Mesodermal cell (in vitro differentiated cells): ENCODE measurements around the gene OXTR.

Experiments
- H3K27ac ChIP-seq: 2 replicates; pipeline ENCODE4 v1.7.0; 2013; ENCODE audit warnings: mild to moderate bottlenecking, low read depth, low read length, moderate library complexity; ENCODE audit not compliant: severe bottlenecking
- H3K36me3 ChIP-seq: 2 replicates; pipeline ENCODE4 v1.7.1; 2013; ENCODE audit warnings: mild to moderate bottlenecking, low read length, moderate library complexity; ENCODE audit not compliant: control insufficient read depth, insufficient read depth
- H3K4me1 ChIP-seq: one replicate; pipeline ENCODE4 v1.7.1; 2013; ENCODE audit warnings: mild to moderate bottlenecking, low read length; ENCODE audit not compliant: insufficient read depth, control insufficient read depth, poor library complexity, severe bottlenecking
- H3K4me3 ChIP-seq: 2 replicates; pipeline ENCODE4 v1.7.0; 2013; ENCODE audit warnings: low read length, control low read depth, mild to moderate bottlenecking; ENCODE audit not compliant: insufficient read depth, poor library complexity, severe bottlenecking; ENCODE audit errors: extremely low read depth
- H3K9me3 ChIP-seq: 2 replicates; pipeline ENCODE4 v1.7.1; 2013; ENCODE audit warnings: mild to moderate bottlenecking, low read length, moderate library complexity; ENCODE audit not compliant: control insufficient read depth
- WGBS, 2 experiments: methylation state at CpG; one replicate each; pipeline ENCODE4 v1.1.5; 2013; ENCODE audit warnings: missing lambda C conversion rate in 2 of 2; ENCODE audit not compliant: insufficient coverage in 2 of 2; 5-methylcytosine and 5-hydroxymethylcytosine counted together

OXTR gene

DNA sequence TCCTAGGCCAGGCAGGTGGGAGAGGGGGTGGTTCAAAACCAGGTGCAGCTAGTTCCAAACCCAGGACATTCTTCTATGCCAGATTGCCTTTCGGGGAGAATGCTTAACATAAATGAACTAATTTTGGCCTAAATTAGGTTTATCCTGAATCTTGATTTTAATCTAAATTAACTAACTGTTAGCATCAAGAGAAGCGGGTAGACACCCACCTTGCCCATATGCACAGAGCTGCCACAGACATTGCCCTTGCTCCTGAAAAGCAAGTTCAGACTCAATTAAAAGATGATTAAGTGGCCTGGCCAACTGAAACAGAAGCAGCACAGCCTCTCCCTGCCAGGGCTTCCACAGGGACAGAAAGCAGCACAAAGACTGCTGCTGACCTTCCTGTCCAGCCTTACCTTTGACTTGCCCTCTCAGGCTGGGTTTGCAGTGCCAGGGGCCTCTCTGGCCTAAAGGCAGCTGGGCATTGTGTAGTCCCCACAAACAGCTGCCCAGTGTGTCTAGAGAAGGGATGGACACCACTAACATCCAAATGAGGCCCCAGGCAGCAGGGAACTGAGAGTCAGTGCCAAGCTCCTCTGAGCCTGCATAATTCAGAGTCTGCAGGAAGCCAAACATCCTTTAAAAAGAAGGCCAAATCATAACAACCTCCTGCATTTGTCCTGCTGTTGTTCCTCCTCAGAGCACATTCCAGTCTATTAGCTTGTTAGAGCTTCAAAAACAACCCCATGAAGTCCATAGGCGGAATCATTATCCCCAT, 15.4 kb upstream of the OXTR start:
- H3K4me3 ChIP-seq, result no peak overlapping the region
- H3K4me1 ChIP-seq, result no peaks in the 10 kb centered on the region
- 86 to 90% methylated on average over 2 of the region's 3 CpGs for WGBS, 2 experiments
- no peak overlapping the region for H3K27ac ChIP-seq
- peaks cover 4% of the 10 kb centered on the region for H3K9me3 ChIP-seq
- H3K36me3 ChIP-seq, result no peaks in the 10 kb centered on the region

DNA sequence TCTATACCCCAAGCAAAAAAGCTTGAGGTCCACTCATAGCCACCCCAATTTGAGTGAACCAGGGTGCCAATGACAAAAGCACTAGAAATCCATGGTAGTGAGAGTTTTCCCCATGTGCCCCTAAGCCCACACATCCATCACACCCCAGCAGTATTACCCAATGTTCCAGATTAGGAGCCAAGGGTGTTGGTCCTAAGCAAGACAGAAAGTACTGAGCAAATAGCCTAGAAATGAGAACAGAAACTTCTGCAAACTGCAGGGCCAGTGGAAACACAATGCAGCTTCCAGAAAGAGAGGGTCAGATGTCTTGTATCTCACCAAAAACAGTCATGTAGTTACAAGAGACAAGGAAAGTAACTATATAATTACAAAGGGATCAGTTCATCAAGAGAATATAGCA, 10.9 kb upstream of the OXTR start:
- no peak overlapping the region for H3K4me3 ChIP-seq
- H3K9me3 ChIP-seq, result no peaks in the 10 kb centered on the region
- H3K27ac ChIP-seq, result no peak overlapping the region
- H3K4me1 ChIP-seq, result no peaks in the 10 kb centered on the region
- no peaks in the 10 kb centered on the region for H3K36me3 ChIP-seq

DNA sequence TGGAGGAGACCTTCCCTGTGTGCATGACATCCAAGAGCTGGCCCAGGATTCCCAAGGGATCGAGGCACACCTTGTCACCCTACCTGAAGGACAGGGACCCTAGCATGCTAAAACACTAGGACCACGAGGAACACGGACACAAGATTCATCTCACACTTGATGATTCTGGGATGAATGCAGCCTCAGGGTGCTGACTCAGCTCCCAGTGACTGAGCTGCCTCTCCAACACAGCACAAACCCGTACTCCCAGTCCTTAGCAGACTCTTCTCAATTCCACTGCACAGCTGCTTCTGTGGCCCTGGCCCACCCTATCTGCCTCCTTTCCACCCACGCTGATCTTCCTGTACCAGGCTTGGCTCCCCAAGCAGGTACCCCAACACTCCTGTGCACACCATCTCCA, 9.1 kb upstream of the OXTR start:
- no peaks in the 10 kb centered on the region for H3K36me3 ChIP-seq
- H3K27ac ChIP-seq, result no peak overlapping the region
- no peaks in the 10 kb centered on the region for H3K9me3 ChIP-seq
- 91 to 92% methylated on average over 5 of the region's 5 CpGs for WGBS, 2 experiments
- H3K4me3 ChIP-seq, result no peak overlapping the region
- H3K4me1 ChIP-seq, result no peaks in the 10 kb centered on the region

DNA sequence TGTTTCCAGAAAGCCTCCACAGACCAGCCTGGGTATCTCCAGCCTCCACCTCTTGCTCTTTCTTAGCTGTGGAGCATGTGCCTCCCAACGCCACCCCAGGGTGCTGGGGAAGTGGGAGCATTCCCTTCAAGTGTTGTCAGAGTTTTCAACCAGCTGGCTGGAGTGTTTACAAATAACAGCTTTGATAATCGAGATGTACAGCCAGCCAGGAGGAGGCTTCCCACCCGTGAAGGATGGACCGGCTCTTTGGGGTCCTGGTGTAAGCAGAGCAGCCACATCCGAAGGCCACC, 8.5 kb upstream of the OXTR start:
- no peaks in the 10 kb centered on the region for H3K4me1 ChIP-seq
- H3K4me3 ChIP-seq, result no peak overlapping the region
- H3K9me3 ChIP-seq, result no peaks in the 10 kb centered on the region
- 65 to 94% methylated on average over 3 to 5 of the region's 5 CpGs for WGBS, 2 experiments
- H3K27ac ChIP-seq, result no peak overlapping the region
- H3K36me3 ChIP-seq, result no peaks in the 10 kb centered on the region

DNA sequence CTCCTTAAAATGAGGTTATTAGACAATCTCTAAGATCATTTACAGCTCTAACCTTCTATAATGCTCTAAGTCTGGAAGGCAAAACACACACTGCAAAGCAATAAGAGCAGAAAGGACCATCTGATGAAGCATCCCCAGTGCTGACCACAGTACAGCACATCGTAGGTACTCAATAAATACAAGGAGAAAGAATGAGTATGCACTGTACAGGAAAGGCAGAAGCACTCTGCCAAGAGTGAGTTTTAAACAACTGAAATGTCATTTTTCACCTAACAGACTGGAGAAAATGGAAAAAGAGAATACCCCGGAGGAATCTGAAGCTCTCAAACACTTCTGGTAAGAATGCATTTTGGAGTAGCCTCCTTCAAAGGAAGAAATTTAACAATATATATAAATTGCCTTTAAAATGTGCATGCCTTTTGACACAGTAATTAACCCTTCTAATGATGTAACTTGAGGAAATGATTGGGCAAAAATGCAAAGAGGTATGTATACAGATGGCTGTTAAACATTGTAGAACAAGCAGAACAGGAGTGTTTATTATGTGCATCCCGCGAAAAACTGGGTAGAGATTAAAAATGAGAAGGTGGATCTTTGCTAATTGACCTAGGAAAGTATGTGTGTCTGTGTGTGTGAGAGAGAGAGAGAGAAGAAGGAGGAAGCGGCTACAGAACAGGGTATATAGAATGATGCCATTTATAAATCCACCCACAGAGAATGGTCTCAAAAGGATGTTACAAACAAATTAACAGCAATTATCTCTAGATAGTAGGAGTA, 8.0 kb upstream of the OXTR start:
- Histone ChIP-seq H3K4me3 (no peak overlapping the region), H3K27ac (no peak overlapping the region), H3K36me3 (no peaks in the 10 kb centered on the region), H3K4me1 (no peaks in the 10 kb centered on the region), H3K9me3 (no peaks in the 10 kb centered on the region)
- 79 to 91% methylated on average over 2 of the region's 5 CpGs for WGBS, 2 experiments

DNA sequence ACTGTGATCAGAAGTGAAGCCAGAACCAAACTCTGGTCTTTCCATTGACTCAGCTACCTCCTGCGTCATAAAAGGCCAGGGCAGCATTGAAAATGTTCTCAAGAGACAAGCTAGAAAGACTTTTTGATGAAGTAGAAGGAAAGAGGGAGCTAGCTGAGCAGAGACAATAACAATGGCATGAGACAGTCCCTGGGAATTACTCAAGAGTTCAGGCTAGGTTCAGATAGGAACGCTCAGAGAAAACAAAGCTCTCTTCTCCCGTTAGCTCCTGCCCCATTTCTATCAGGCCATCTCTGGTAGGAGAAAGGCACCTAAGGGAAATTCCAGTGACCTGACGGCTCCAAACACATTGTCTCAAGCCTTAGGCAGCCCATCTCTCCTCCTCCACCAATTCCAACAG, 7.0 kb upstream of the OXTR start:
- H3K9me3 ChIP-seq, result no peaks in the 10 kb centered on the region
- H3K27ac ChIP-seq, result no peak overlapping the region
- H3K36me3 ChIP-seq, result no peaks in the 10 kb centered on the region
- WGBS, 2 experiments, result 78 to 79% methylated on average over 4 of the region's 4 CpGs
- no peaks in the 10 kb centered on the region for H3K4me1 ChIP-seq
- no peak overlapping the region for H3K4me3 ChIP-seq

DNA sequence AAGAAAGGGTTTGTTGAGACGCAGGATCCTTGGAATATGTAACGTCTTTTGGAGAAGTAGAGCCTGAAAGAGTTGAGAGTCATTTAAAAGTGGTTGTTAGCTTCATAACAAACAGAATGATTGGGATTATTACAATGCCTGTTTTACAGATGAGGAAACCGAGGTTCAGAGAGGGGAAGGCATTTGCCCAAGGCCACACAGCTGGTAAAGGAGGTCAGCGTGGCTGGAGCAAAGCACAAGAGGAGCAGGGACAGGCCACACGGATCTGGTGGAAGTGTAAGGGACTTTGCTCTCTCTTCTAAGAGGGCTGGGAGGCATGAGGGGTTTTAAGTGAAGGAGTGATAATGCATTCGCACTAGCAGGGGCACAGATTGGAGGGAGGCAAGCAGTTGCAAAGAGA, 6.2 kb upstream of the OXTR start:
- WGBS, 2 experiments, result 91% methylated on average over 6 of the region's 6 CpGs
- Histone ChIP-seq H3K9me3 (no peaks in the 10 kb centered on the region), H3K4me1 (no peaks in the 10 kb centered on the region), H3K27ac (no peak overlapping the region), H3K36me3 (no peaks in the 10 kb centered on the region), H3K4me3 (no peak overlapping the region)

DNA sequence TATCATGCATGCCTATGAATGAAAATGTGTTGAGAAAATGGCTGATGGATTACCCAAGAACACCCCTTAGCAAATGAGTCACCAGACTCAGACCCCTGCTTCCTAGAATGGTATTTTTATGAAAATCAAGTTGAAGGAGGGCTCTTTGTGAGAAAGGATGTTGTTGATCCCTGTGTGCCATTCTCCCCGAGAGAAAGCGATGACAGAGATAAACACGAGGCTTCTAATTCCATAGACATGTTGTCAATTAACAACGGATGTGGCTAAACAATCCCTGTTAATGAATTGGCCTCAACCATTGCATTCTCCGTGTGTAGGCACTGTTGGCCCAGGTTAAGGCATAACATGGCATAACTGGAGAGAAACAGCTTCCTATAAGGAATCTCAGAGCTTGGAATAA, 5.8 kb upstream of the OXTR start:
- H3K4me1 ChIP-seq, result no peaks in the 10 kb centered on the region
- no peak overlapping the region for H3K27ac ChIP-seq
- no peaks in the 10 kb centered on the region for H3K36me3 ChIP-seq
- no peaks in the 10 kb centered on the region for H3K9me3 ChIP-seq
- WGBS, 2 experiments, result 80 to 81% methylated on average over 5 of the region's 5 CpGs
- H3K4me3 ChIP-seq, result no peak overlapping the region

DNA sequence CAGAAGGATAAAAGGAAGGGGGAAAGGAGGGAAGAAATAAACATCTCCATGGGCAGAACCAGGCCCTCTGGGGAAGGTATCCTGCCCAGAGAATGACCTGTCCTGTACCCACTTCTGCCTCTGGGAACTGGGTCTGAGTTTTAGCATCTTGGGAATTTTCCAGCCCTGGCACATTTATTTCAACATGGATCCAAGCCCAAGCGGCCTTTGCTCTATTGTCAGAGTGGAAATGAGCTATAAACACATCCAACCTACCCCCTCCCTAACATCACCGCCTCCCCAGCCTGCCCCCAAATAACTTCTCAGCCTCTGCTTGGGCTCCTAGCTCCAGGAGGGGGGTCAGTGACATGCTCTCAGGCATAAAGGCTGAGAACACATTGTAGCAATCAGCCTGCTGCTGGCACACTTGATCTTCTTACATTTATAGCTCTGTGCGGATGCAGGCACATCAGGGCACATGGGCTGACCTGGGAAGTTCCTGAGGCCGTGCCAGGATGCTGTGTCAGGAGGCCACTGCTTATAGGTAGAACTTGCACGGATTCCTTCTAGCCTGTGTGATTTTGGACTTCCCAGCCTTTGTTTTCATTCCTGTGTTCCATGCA, 4.6 kb upstream of the OXTR start:
- Histone ChIP-seq H3K4me3 (no peak overlapping the region), H3K36me3 (no peaks in the 10 kb centered on the region), H3K27ac (no peak overlapping the region), H3K9me3 (no peaks in the 10 kb centered on the region), H3K4me1 (no peaks in the 10 kb centered on the region)
- WGBS, 2 experiments, result 91 to 97% methylated on average over 3 to 4 of the region's 5 CpGs

DNA sequence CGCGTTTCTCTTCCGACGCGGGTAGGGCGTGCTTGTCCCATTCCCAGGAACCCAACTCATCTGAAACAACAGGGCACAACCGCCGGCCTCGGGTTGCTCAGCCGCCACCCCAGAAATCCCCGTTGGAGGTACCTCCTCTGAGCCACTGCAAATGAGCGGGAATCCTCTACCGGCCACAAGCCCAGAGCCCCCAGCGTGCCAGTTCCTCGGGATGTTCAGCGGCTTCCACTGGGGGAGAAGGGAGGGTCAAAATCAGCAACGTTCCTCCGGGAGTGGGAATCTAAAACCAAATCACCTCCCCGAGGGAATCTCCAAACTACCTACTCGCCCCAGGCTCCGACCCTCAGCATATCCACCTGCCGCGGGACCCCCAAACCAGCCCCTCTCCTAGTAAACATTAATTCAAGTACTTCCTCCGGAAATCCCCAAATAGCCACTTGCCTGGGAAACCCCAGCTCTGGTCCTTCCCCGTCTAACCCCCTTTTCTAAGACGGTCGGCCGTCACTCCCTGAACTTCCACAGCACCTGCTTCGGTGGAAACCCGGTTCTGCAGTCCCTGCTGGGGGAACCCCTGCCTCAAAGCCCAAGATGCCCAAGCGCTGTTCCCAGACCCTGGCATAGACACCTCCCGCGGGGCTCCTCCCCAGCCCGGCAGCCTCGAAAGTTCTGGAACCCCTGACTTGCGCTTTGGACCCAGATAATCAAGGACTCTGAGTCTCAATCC, 887 bp downstream of the OXTR start:
- 18 to 21% methylated on average over 28 to 29 of the region's 36 CpGs for WGBS, 2 experiments
- Histone ChIP-seq H3K4me1 (peaks cover 4% of the 10 kb centered on the region), H3K4me3 (peak overlapping the region; percentile 18), H3K9me3 (no peaks in the 10 kb centered on the region), H3K36me3 (no peaks in the 10 kb centered on the region), H3K27ac (no peak overlapping the region)
